Naive thymus-derived CD4-positive, alpha-beta T cell (primary cell): Measurements from ENCODE around the gene CHD9NB. TPM values are rescaled to one million over a fixed set of nuclear protein-coding genes. Genes with fewer than 3 reads are reported as not detected.

Experiments
- ATAC-seq: fragments of 150-1000 bp; cut with Tn5 transposase; 2 replicates; pipeline ENCODE4 v1.10.0; 2021; ENCODE audit warnings: mild to moderate bottlenecking, moderate library complexity
- CTCF ChIA-PET: fragments of 350-600 bp; sonication (Branson Sonifier 250); formaldehyde crosslinking; loops from one replicate; lab custom pipeline; 2021; ENCODE audit warnings: antibody characterized with exemption; lab: Charles Lee
- POLR2A ChIA-PET: fragments of 350-600 bp; sonication (Branson Sonifier 250); formaldehyde crosslinking; loops from one replicate; lab custom pipeline; 2021; ENCODE audit warnings: antibody characterized with exemption, inconsistent platforms; lab: Charles Lee
- DNase-seq, 9 donors: peaks; one replicate each; pipeline versions ENCODE4 v3.0.0 to v3.0.0-alpha.2; 2020 to 2022; ENCODE audit warnings: mixed read lengths in 1 of 9
- H3K27ac ChIP-seq: one replicate; pipeline ENCODE4 v1.7.0; 2013; ENCODE audit warnings: mild to moderate bottlenecking, low read depth, low read length, moderate library complexity
- H3K27me3 ChIP-seq, 2 donors: one replicate each; pipeline ENCODE4 v1.7.0; 2013; ENCODE audit warnings: low read length in 2 of 2, mild to moderate bottlenecking in 2 of 2, moderate library complexity in 2 of 2; ENCODE audit not compliant: control insufficient read depth in 2 of 2, insufficient read depth in 2 of 2
- H3K36me3 ChIP-seq, 3 experiments: 1 replicate in 2 of 3; 2 replicates in 1 of 3; pipeline ENCODE4 v1.7.0; 2013; ENCODE audit warnings: low read length in 3 of 3, mild to moderate bottlenecking in 3 of 3, moderate library complexity in 1 of 3; ENCODE audit not compliant: insufficient read depth in 3 of 3, control insufficient read depth in 2 of 3
- H3K4me1 ChIP-seq, 2 donors: one replicate each; pipeline ENCODE4 v1.7.0; 2013; ENCODE audit warnings: low read length in 2 of 2, mild to moderate bottlenecking in 2 of 2, moderate library complexity in 1 of 2; ENCODE audit not compliant: control insufficient read depth in 2 of 2, insufficient read depth in 2 of 2
- H3K4me3 ChIP-seq: 2 replicates; pipeline ENCODE4 v1.7.0; 2013; ENCODE audit warnings: mild to moderate bottlenecking, low read length
- H3K9me3 ChIP-seq, 3 experiments: 1 replicate in 2 of 3; 2 replicates in 1 of 3; pipeline ENCODE4 v1.7.0; 2013; ENCODE audit warnings: low read length in 3 of 3; ENCODE audit not compliant: control insufficient read depth in 2 of 3
- H3K27ac Mint-ChIP-seq, 9 donors: one replicate each; pipeline ENCODE4 v1.8.0; 2020 to 2022; ENCODE audit warnings: mixed read lengths in 9 of 9, mild to moderate bottlenecking in 8 of 9, moderate library complexity in 5 of 9, inconsistent platforms in 2 of 9
- H3K27me3 Mint-ChIP-seq, 5 donors: one replicate each; pipeline ENCODE4 v1.8.0; 2021 to 2022; ENCODE audit warnings: mixed read lengths in 5 of 5, mild to moderate bottlenecking in 1 of 5
- H3K36me3 Mint-ChIP-seq, 5 donors: one replicate each; pipeline ENCODE4 v1.8.0; 2020 to 2022; ENCODE audit warnings: mixed read lengths in 5 of 5, mild to moderate bottlenecking in 3 of 5, inconsistent platforms in 1 of 5
- H3K4me1 Mint-ChIP-seq, 7 donors: one replicate each; pipeline ENCODE4 v1.8.0; 2020 to 2022; ENCODE audit warnings: mixed read lengths in 7 of 7, mild to moderate bottlenecking in 3 of 7, inconsistent platforms in 1 of 7
- H3K4me3 Mint-ChIP-seq, 10 donors: one replicate each; pipeline ENCODE4 v1.8.0; 2020 to 2022; ENCODE audit warnings: mild to moderate bottlenecking in 10 of 10, mixed read lengths in 10 of 10, moderate library complexity in 6 of 10, inconsistent platforms in 2 of 10
- H3K9me3 Mint-ChIP-seq, 11 donors: one replicate each; pipeline ENCODE4 v1.8.0; 2020 to 2022; ENCODE audit warnings: mixed read lengths in 11 of 11, mild to moderate bottlenecking in 4 of 11, inconsistent platforms in 1 of 11, moderate library complexity in 1 of 11
- intact Hi-C, 2 donors: fragments of 100-400 bp; cut with micrococcal nuclease; formaldehyde crosslinking; loops; one replicate each; pipeline ENCODE4 v1.15.1; 2023
- polyA plus RNA-seq, 2 donors: library from polyadenylated mRNA; unstranded; fragments of 300-500 nt; fragmentation: Illumina TruSeq; gene quantifications; one replicate each; pipeline ENCODE4 v1.2.3, GENCODE V29; 2021
- total RNA-seq, 6 experiments: library from RNA in 5 of 6; stranded (reverse) in 5 of 6; gene quantifications; 1 replicate in 5 of 6; 2 replicates in 1 of 6; pipeline ENCODE4 v1.2.3 and lab custom pipeline; 2021 to 2026

CHD9NB gene
- total and polyA plus RNA-seq, 7 experiments from 2014 or later, result 0.22 TPM; not detected in 6

- Histone ChIP-seq H3K27ac (no peak overlapping the region), H3K27me3 (no peaks in the 10 kb centered on the region), H3K4me3 (no peak overlapping the region), H3K9me3 (no peaks in the 10 kb centered on the region), H3K4me1 (no peaks in the 10 kb centered on the region), H3K36me3 (no peaks in the 10 kb centered on the region)
- H3K4me3 Mint-ChIP-seq, result no peak overlapping the region
- ChIA-PET CTCF (no interaction called here), POLR2A (no interaction called here)
- peaks cover 0 to 9% (median 2%) of the 10 kb centered on the region in 11 donors for H3K9me3 Mint-ChIP-seq
- intact Hi-C loops, result no loop called here
- peaks cover 4 to 35% (median 21%) of the 10 kb centered on the region in 5 donors for H3K27me3 Mint-ChIP-seq
- no peak for ATAC-seq
- H3K27ac Mint-ChIP-seq, result no peak overlapping the region
- no peak for DNase-seq
- H3K36me3 Mint-ChIP-seq, result peaks cover 0 to 3% (median 0%) of the 10 kb centered on the region in 5 donors
- H3K4me1 Mint-ChIP-seq, result peaks cover 0 to 3% (median 0%) of the 10 kb centered on the region in 7 donors
Measured at GRCh38 chr16:53029971-53030370, 22.7 kb downstream of the CHD9NB start.

GRCh38 chr16:53024045-53024444 is 28.7 kb downstream of the CHD9NB start:
- DNase-seq, result no peak
- no peak overlapping the region for H3K4me3 ChIP-seq
- H3K27me3 Mint-ChIP-seq, result peaks cover 0 to 9% (median 6%) of the 10 kb centered on the region in 5 donors
- no peaks in the 10 kb centered on the region for H3K4me1 ChIP-seq
- H3K27ac ChIP-seq, result no peak overlapping the region
- ChIA-PET CTCF (no interaction called here), POLR2A (no interaction called here)
- no peak overlapping the region for H3K4me3 Mint-ChIP-seq
- H3K36me3 Mint-ChIP-seq, result no peaks in the 10 kb centered on the region
- no peaks in the 10 kb centered on the region for H3K9me3 ChIP-seq
- ATAC-seq, result no peak
- H3K9me3 Mint-ChIP-seq, result peaks cover 0 to 4% (median 0%) of the 10 kb centered on the region in 11 donors
- no peaks in the 10 kb centered on the region for H3K27me3 ChIP-seq
- H3K4me1 Mint-ChIP-seq, result no peaks in the 10 kb centered on the region
- H3K36me3 ChIP-seq, result no peaks in the 10 kb centered on the region
- H3K27ac Mint-ChIP-seq, result no peak overlapping the region
- intact Hi-C loops, result loop anchor here in 1 of 2 donors (5.0 kb wide), 1 partner anchor 832 kb away; no protein-coding TSS in a partner anchor

GRCh38 chr16:53022374-53022773 is 30.3 kb downstream of the CHD9NB start:
- Histone ChIP-seq H3K27me3 (no peaks in the 10 kb centered on the region), H3K4me3 (no peak overlapping the region), H3K36me3 (no peaks in the 10 kb centered on the region), H3K4me1 (no peaks in the 10 kb centered on the region), H3K27ac (no peak overlapping the region), H3K9me3 (no peaks in the 10 kb centered on the region)
- Mint-ChIP-seq H3K9me3 (peaks cover 0 to 4% (median 0%) of the 10 kb centered on the region in 11 donors), H3K36me3 (no peaks in the 10 kb centered on the region), H3K4me1 (no peaks in the 10 kb centered on the region), H3K27me3 (peaks cover 0 to 5% (median 4%) of the 10 kb centered on the region in 5 donors), H3K27ac (no peak overlapping the region), H3K4me3 (no peak overlapping the region)
- ChIA-PET POLR2A (no interaction called here), CTCF (no interaction called here)
- intact Hi-C loops, result loop anchor here in 1 of 2 donors (5.0 kb wide), 1 partner anchor 830 kb away; no protein-coding TSS in a partner anchor
- ATAC-seq (no peak), DNase-seq (no peak)

DNA sequence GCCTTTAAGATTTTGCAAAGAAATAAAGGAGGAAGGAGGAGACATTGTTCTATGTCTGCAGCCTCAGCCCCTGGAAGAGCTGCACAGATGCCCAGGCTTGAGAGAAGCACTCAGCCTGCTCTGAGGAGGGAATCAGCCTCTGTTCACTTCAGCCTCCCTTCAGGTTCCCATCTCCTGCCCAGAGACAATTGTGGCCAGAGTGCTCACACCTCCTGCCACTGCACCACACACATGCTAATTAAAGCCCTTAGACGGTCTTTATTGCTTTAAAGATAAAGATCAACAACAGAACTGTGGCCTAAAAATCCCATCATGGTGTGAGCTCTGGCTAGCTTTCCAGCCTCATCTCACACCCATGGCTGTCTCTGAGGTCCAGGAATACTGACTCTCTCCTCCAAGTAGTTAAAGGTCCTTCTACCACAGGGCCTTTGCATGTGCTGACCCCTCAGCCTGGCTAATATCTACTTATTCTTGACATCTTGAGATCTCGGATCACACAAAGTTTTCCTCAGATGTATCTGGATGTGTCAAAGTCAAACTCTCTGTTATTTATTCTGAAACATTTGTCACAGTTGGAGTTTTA is 33.8 kb downstream of the CHD9NB start:
- Mint-ChIP-seq H3K27me3 (peaks cover 0 to 19% (median 14%) of the 10 kb centered on the region in 5 donors), H3K36me3 (peaks cover 0 to 4% (median 0%) of the 10 kb centered on the region in 5 donors), H3K27ac (no peak overlapping the region), H3K4me3 (no peak overlapping the region), H3K4me1 (no peaks in the 10 kb centered on the region), H3K9me3 (peaks cover 0 to 2% (median 0%) of the 10 kb centered on the region in 11 donors)
- Histone ChIP-seq H3K4me3 (no peak overlapping the region), H3K9me3 (no peaks in the 10 kb centered on the region), H3K27ac (no peak overlapping the region), H3K27me3 (peaks cover 0 to 6% of the 10 kb centered on the region in 2 donors), H3K4me1 (no peaks in the 10 kb centered on the region), H3K36me3 (no peaks in the 10 kb centered on the region)
- ATAC-seq (no peak), DNase-seq (no peak)
- intact Hi-C loops, result no loop called here
- ChIA-PET CTCF (no interaction called here), POLR2A (no interaction called here)

- intact Hi-C loops, result no loop called here
- Mint-ChIP-seq H3K27me3 (peaks cover 0 to 36% (median 29%) of the 10 kb centered on the region in 5 donors), H3K36me3 (peaks cover 0 to 4% (median 0%) of the 10 kb centered on the region in 5 donors), H3K9me3 (no peaks in the 10 kb centered on the region), H3K27ac (no peak overlapping the region), H3K4me1 (peaks cover 0 to 1% (median 0%) of the 10 kb centered on the region in 7 donors), H3K4me3 (no peak overlapping the region)
- DNase-seq (no peak), ATAC-seq (no peak)
- CTCF ChIA-PET, result no interaction called here
- peaks cover 0 to 6% of the 10 kb centered on the region in 2 donors for H3K27me3 ChIP-seq
- POLR2A ChIA-PET, result no interaction called here
- no peak overlapping the region for H3K4me3 ChIP-seq
- no peaks in the 10 kb centered on the region for H3K4me1 ChIP-seq
- H3K36me3 ChIP-seq, result no peaks in the 10 kb centered on the region
- H3K9me3 ChIP-seq, result no peaks in the 10 kb centered on the region
- no peak overlapping the region for H3K27ac ChIP-seq
Measured at GRCh38 chr16:53014287-53014686, 38.4 kb downstream of the CHD9NB start.

- ChIA-PET POLR2A (no interaction called here), CTCF (no interaction called here)
- H3K27ac Mint-ChIP-seq, result no peak overlapping the region
- Histone ChIP-seq H3K27ac (no peak overlapping the region), H3K36me3 (no peaks in the 10 kb centered on the region), H3K4me3 (no peak overlapping the region), H3K4me1 (no peaks in the 10 kb centered on the region), H3K27me3 (no peaks in the 10 kb centered on the region), H3K9me3 (no peaks in the 10 kb centered on the region)
- no peak overlapping the region for H3K4me3 Mint-ChIP-seq
- H3K9me3 Mint-ChIP-seq, result no peaks in the 10 kb centered on the region
- intact Hi-C loops, result no loop called here
- H3K36me3 Mint-ChIP-seq, result no peaks in the 10 kb centered on the region
- H3K27me3 Mint-ChIP-seq, result peaks cover 5 to 33% (median 29%) of the 10 kb centered on the region in 5 donors
- no peak for ATAC-seq
- no peak for DNase-seq
- no peaks in the 10 kb centered on the region for H3K4me1 Mint-ChIP-seq
Measured at GRCh38 chr16:53007095-53007494, 45.6 kb downstream of the CHD9NB start.

DNA sequence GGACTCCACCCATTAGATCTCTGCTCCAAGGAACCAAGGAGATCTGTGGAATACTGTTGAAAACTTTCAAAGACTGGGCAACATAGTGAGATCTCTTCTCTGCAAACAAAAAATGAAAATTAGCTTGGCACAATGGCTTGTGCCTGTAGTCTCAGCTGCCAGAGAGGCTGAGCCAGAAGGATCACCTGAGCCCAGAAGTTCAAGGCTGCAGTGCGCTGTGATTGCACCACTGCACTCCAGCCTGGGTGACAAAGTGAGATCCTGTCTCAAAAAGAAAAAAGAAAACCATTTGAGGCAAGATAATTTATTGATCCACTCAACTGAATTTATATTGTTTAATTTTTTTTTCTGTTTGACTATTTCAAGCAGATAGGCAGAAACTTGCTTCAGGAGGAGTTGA is 54.8 kb downstream of the CHD9NB start:
- DNase-seq, result no peak
- Histone ChIP-seq H3K27ac (no peak overlapping the region), H3K36me3 (no peaks in the 10 kb centered on the region), H3K4me3 (no peak overlapping the region), H3K27me3 (no peaks in the 10 kb centered on the region), H3K4me1 (no peaks in the 10 kb centered on the region), H3K9me3 (no peaks in the 10 kb centered on the region)
- Mint-ChIP-seq H3K36me3 (no peaks in the 10 kb centered on the region), H3K27ac (no peak overlapping the region), H3K27me3 (peaks cover 0 to 8% (median 8%) of the 10 kb centered on the region in 5 donors), H3K9me3 (peaks cover 0 to 13% (median 2%) of the 10 kb centered on the region in 11 donors), H3K4me1 (no peaks in the 10 kb centered on the region), H3K4me3 (no peak overlapping the region)
- ChIA-PET POLR2A (no interaction called here), CTCF (no interaction called here)
- intact Hi-C loops, result no loop called here
- no peak for ATAC-seq
